HG03354 (cell line): Measurements from ENCODE around the gene FLRT2.

Experiments used
- ATAC-seq: cut with Tn5 transposase; IDR thresholded peaks from one replicate; pipeline ENCODE4 v1.9.1; 2021; ENCODE audit warnings: mild to moderate bottlenecking; ENCODE audit not compliant: unreplicated experiment, poor library complexity, severe bottlenecking

FLRT2 gene

GRCh38 chr14:85620947-85621346 lies 91.0 kb downstream of the FLRT2 start:
- ATAC-seq = no peak

- no peak for ATAC-seq
Measured at GRCh38 chr14:85622106-85622505, 92.2 kb downstream of the FLRT2 start.

DNA sequence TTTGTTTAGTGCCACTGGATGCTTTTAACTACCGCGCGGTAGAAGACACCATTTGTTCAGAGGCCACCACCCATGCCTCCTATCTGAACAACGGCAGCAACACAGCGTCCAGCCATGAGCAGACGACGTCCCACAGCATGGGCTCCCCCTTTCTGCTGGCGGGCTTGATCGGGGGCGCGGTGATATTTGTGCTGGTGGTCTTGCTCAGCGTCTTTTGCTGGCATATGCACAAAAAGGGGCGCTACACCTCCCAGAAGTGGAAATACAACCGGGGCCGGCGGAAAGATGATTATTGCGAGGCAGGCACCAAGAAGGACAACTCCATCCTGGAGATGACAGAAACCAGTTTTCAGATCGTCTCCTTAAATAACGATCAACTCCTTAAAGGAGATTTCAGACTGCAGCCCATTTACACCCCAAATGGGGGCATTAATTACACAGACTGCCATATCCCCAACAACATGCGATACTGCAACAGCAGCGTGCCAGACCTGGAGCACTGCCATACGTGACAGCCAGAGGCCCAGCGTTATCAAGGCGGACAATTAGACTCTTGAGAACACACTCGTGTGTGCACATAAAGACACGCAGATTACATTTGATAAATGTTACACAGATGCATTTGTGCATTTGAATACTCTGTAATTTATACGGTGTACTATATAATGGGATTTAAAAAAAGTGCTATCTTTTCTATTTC lies 93.2 kb downstream of the FLRT2 start:
- ATAC-seq = no peak

DNA sequence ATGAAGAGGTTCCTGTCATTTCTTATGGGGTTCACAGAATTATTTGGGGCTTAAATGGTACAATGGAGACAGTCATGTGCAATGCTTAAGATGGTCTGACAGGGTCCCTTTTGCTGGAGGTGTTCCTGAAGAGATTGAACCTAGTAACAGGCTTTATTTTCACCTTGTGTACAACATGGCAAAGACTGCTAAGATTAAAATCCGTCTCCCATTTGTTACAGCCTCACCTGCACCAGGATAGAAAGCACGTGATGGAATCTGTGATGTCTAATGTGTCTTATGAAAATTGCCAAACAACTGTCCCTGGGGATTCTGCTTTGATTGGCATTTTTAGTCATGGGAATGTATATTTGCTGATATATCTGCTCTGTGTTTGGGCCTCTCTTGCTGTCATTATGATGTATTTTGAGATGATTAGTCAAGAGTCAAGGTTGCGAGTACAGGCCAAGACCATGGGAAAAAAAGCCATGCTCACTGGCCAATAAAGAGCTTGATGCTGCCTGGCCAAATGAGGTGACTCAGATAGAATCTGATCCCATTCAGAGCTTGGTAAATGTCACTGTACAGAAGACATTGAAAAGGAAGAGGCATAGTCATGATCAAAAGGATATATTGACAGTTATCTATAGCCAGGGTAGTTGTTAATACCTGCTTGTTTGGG lies 96.1 kb downstream of the FLRT2 start:
- ATAC-seq = no peak

DNA sequence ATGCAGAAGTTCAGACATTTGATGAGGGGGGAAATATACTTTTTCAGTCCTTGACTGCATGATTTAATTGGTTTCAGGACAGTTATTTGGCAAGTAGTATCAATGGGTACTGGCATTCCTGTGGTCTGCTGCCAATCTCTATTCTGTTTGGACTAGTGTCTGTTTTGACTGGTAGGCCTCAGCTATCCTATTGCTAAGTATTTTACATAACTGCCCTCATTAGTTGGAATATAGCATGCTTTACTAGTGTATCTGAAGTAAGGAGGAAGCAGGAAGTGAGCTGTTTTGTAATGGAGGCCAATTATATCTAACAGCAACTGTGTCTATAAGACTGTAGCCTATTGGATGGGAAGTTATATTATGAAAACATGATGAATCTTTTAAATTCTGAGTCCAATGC lies 104.3 kb downstream of the FLRT2 start:
- no peak for ATAC-seq

DNA sequence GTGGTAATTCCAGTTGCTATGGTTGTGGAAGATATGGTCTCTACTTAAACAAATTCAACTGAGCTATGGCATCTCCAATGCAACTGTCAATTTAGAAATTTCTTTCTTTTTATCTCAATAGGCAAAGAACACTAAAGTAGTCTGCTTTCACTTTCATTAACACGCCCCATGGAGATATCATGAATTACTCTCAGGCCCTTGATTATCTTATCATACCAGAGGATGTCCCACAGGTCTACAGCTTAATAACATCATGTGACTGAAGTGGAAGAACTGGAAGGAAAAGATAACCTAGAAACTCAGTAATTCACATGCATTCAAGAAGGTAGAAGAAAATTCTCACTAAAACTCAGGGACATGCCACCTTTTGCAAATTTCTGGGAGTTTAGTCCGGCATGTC lies 114.3 kb downstream of the FLRT2 start:
- ATAC-seq = no peak

DNA sequence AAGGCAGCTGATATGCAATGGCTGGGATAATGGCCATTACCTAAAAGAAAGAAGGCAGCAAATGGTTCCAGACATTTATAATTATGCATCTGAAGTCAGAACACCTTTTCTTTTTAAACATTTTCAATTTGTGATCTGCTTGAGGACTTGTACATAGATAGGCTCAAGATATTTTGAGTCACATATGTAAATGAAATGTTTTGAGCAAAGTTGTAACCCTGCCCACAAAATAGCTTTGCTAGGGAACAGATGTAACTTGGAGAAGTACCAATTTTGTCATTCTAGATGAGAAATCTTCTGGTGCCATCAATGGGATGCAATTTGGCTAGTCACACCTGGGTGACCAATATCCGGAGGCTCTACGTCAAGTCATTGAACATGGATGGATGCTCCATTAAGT lies 123.1 kb downstream of the FLRT2 start:
- no peak for ATAC-seq

- ATAC-seq = no peak
Measured at GRCh38 chr14:85660243-85660922, 130.4 kb downstream of the FLRT2 start.

GRCh38 chr14:85662096-85662495 lies 132.2 kb downstream of the FLRT2 start:
- no peak for ATAC-seq

DNA sequence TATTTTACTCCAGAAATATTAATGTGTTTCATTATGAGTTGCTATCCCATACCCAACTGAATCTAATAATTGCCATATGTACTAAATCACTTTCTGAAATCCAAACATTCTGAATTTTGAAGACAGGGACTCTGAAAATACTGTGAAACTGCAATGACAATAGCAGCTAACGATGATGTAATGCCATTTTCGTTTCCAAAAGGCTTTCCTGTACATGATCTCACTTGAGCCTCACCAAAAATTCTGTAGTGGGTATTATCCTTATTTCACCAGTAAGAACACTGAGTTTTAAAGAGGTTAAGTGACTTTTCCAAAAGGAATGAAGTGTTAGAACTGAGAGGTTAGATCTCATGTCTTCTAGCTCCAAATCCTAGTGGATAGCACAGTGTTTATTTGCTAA lies 133.3 kb downstream of the FLRT2 start:
- ATAC-seq = no peak

GRCh38 chr14:85663667-85664066 lies 133.7 kb downstream of the FLRT2 start:
- no peak for ATAC-seq

- no peak for ATAC-seq
Measured at GRCh38 chr14:85675957-85676356, 146.0 kb downstream of the FLRT2 start.

DNA sequence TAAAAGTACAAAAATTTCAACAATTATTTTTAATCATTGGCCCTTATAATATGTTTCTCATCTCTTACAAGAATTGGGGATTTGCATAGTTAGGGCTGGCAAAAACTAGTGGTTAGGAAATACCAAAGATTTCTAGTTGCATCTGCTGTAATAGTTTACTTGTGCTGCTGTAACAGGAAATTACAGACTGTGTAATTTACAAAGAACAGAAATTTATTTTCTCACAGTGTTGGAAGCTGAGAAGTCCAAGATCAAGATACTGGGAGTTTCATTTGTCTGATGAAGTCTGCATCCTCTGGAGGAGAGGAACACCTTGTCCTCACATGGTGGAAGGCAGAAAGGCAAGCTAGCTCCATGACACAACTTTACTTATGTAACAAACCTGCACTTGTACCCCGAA lies 157.0 kb downstream of the FLRT2 start:
- ATAC-seq = no peak

GRCh38 chr14:85687456-85687855 lies 157.5 kb downstream of the FLRT2 start:
- no peak for ATAC-seq

- no peak for ATAC-seq
Measured at GRCh38 chr14:85688006-85688405, 158.1 kb downstream of the FLRT2 start.

DNA sequence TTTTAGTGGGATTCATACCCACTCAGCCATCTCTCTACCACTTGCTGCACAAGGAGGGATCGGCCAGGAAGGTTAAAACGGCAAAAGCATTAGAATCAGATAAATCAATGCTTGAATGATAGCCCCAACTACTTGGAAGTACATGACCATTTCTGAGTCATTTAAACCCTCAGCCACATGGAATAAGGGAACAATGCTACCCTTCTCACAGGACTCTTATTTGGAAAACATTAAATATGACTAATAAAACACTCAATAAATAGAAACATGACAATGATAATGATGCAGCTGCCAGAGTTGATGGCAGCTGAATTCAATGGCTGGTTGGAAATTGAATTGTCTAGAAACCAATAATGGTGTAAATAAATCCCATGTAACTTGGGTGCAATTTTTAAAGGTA lies 165.4 kb downstream of the FLRT2 start:
- no peak for ATAC-seq

GRCh38 chr14:85701116-85701515 lies 171.2 kb downstream of the FLRT2 start:
- ATAC-seq = no peak

GRCh38 chr14:85701763-85702162 lies 171.8 kb downstream of the FLRT2 start:
- no peak for ATAC-seq

DNA sequence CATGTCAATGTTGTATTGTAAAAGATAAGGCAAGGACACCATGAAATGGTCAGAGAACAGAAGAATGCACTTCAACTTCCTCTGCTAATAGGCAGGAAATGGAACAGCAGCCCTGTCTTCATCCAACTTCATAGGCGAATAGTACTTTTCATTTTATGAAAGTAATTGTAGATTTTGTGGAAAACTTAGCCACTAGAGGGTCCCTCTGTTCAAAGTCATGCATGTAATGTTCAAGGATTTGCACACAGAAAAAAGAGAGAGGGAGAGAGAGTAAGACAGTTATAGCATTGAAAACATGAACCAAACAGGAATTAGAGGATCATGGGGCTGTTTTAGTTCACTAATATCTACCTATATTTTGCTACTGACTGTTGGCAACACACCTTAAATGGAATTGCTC lies 172.2 kb downstream of the FLRT2 start:
- ATAC-seq = no peak

GRCh38 chr14:85702997-85703396 lies 173.1 kb downstream of the FLRT2 start:
- no peak for ATAC-seq
